ENCODE data around the gene ZNF773. TPM values are rescaled to one million over a fixed set of nuclear protein-coding genes. Genes with fewer than 3 reads are reported as not detected.
"Not testable (repeated sequence)": the region's sequence is repeated elsewhere in the genome, so short reads cannot be mapped to it uniquely, and the experiment has no call there.

ZNF773 gene
- total and polyA plus RNA-seq, 11 donors, result 4.1 to 7.3 (median 4.9) TPM

DNA sequence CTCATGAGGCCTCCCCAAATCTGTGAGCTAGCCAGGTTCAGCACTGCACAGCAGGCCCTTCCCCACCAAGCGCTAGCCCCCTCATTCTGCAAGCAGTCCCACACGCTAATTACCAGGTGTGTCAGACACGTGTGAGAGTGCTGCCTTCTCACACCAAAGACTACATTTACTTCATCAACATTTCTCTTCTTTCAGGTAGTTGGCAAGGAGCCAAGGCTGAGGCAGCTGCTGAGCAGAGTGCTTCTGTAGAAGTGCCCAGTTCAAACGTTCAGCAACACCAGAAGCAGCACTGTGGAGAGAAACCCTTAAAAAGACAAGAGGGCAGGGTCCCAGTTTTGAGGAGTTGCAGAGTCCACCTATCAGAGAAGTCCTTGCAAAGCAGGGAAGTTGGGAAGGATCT, 6.4 kb downstream of the ZNF773 start:
- 60 to 82% (median 70%) methylated on average over 4 of the region's 4 CpGs for WGBS, 4 donors
- Histone ChIP-seq H3K9me3 (peaks cover 0 to 67% (median 16%) of the 10 kb centered on the region in 12 donors), H3K27ac (no peak overlapping the region), H3K4me1 (peaks cover 0 to 4% (median 0%) of the 10 kb centered on the region in 12 donors), H3K4me3 (no peak overlapping the region), H3K27me3 (no peaks in the 10 kb centered on the region), H3K36me3 (peaks cover 0 to 66% (median 41%) of the 10 kb centered on the region in 9 donors)
- no peak for ATAC-seq
- TF ChIP-seq, protein P1, sequence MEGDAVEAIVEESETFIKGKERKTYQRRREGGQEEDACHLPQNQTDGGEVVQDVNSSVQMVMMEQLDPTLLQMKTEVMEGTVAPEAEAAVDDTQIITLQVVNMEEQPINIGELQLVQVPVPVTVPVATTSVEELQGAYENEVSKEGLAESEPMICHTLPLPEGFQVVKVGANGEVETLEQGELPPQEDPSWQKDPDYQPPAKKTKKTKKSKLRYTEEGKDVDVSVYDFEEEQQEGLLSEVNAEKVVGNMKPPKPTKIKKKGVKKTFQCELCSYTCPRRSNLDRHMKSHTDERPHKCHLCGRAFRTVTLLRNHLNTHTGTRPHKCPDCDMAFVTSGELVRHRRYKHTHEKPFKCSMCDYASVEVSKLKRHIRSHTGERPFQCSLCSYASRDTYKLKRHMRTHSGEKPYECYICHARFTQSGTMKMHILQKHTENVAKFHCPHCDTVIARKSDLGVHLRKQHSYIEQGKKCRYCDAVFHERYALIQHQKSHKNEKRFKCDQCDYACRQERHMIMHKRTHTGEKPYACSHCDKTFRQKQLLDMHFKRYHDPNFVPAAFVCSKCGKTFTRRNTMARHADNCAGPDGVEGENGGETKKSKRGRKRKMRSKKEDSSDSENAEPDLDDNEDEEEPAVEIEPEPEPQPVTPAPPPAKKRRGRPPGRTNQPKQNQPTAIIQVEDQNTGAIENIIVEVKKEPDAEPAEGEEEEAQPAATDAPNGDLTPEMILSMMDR (IDR thresholded peaks at IDR 0.05), result no peak
- TF ChIP-seq POLR2A (IDR thresholded peaks at IDR 0.05), result no peak
- DNase-seq, result no peak
- intact Hi-C loops (cut with DNase I), result no loop called here

DNA sequence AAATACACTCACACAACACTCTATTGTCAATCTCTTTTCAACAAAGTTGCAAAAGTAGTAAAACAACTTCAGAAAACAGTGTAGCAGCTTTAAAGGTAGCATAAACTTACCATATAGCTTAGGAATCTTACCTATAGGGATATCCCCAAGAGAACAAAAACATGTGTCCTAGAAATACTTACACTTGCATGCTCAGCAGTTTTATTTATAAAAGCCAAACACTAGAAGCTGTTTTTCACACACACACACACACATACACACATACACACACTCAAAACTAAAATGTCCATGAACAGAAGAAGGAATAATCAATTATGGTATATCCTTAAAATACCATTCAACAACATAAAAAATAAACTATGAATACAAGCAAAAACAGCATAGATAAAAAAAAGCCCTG, 11.7 kb downstream of the ZNF773 start:
- ATAC-seq (no peak), DNase-seq (no peak)
- TF ChIP-seq, protein P1 (IDR thresholded peaks at IDR 0.05), result no peak
- no peak for TF ChIP-seq POLR2A (IDR thresholded peaks at IDR 0.05)
- no peak overlapping the region for H3K4me3 ChIP-seq
- no peaks in the 10 kb centered on the region for H3K4me1 ChIP-seq
- H3K27me3 ChIP-seq, result no peaks in the 10 kb centered on the region
- H3K9me3 ChIP-seq, result peaks cover 0 to 80% (median 50%) of the 10 kb centered on the region in 12 donors
- no peak overlapping the region for H3K27ac ChIP-seq
- peaks cover 0 to 85% (median 40%) of the 10 kb centered on the region in 9 donors for H3K36me3 ChIP-seq
- intact Hi-C loops (cut with DNase I), result no loop called here

DNA sequence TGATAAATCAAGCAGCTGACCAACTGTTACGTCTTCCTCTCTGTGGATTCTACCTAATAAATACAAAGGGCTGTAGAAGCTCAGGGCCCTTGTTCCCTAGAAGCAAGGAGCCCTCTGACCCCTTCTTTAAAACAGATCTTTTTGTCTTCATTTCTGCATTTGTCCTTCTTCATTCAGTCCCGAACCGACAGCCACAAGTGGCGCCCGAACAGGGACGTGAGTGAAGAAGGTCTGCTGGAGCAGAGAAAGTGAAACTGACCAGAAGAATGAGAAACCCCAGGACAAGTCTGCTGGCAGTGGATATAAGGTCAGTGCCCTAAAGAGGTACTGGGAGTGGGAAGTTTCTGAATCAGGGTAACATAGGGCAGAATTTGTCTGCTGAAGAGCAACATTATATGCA, 13.1 kb downstream of the ZNF773 start:
- H3K27me3 ChIP-seq, result no peaks in the 10 kb centered on the region
- intact Hi-C loops (cut with DNase I), result no loop called here
- peaks cover 0 to 69% (median 47%) of the 10 kb centered on the region in 12 donors for H3K9me3 ChIP-seq
- no peak for TF ChIP-seq POLR2A (IDR thresholded peaks at IDR 0.05)
- TF ChIP-seq, protein P1 (IDR thresholded peaks at IDR 0.05), result no peak
- H3K27ac ChIP-seq, result no peak overlapping the region
- no peaks in the 10 kb centered on the region for H3K4me1 ChIP-seq
- 96 to 98% (median 97%) methylated on average over 6 of the region's 6 CpGs for WGBS, 4 donors
- H3K36me3 ChIP-seq, result peaks cover 0 to 85% (median 38%) of the 10 kb centered on the region in 9 donors
- no peak overlapping the region for H3K4me3 ChIP-seq
- ATAC-seq (no peak), DNase-seq (no peak)

DNA sequence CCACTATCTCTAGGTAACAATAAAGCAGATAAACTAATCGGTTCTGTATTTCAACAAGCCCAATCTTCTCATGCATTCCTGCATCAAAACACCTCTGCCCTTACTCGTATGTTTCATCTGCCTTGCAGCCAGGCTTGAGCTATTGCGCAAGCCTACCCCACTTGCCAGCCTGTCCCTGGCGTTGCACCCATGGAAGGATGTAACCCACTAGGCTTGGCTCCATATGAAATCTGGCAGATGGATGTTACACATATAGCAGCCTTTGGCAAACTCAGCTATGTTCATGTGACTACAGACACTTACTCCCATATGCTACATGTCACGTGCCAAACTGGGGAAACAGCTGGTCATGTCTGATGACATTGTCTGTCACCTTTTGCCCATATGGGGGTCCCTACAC, 15.5 kb downstream of the ZNF773 start:
- TF ChIP-seq, protein P1 (IDR thresholded peaks at IDR 0.05), result no peak
- Histone ChIP-seq H3K9me3 (peaks cover 0 to 46% (median 35%) of the 10 kb centered on the region in 12 donors), H3K4me1 (no peaks in the 10 kb centered on the region), H3K27me3 (no peaks in the 10 kb centered on the region), H3K36me3 (peaks cover 0 to 63% (median 35%) of the 10 kb centered on the region in 9 donors), H3K27ac (no peak overlapping the region), H3K4me3 (no peak overlapping the region)
- DNase-seq (no peak), ATAC-seq (no peak)
- intact Hi-C loops (cut with DNase I), result no loop called here
- WGBS, 4 donors, result 81 to 91% (median 91%) methylated on average over 5 of the region's 5 CpGs

DNA sequence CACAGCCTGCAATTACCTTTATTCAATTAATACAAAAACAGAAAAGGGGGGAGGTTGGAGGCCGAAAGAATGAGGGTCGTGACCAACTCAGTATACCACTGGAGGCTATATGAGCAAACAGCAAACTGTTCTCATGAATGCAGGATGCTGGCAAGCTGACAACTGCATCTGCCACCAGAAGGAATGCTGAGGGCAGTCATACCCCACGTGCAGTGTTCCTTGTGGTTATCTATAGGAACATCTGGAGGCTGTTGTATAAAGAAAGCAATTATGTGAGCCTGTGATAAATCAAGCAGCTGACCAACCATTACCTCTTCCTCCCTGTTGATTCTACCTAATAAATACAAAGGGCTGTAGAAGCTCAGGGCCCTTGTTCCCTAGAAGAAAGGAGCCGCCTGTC, 18.3 kb downstream of the ZNF773 start:
- Histone ChIP-seq H3K36me3 (peaks cover 0 to 48% (median 26%) of the 10 kb centered on the region in 9 donors), H3K9me3 (peaks cover 0 to 20% (median 14%) of the 10 kb centered on the region in 12 donors)
- H3K4me3 ChIP-seq; H3K27me3 ChIP-seq; DNase-seq; H3K27ac ChIP-seq; intact Hi-C loops (cut with DNase I); H3K4me1 ChIP-seq; ATAC-seq: not testable (repeated sequence)
- WGBS, 4 donors, result 87 to 91% (median 89%) methylated on average over 4 of the region's 4 CpGs

All from heart left ventricle (tissue), 16 donors.